K562 (cell line): ENCODE measurements around the gene ATP5F1D. TPM values are rescaled to one million over a fixed set of nuclear protein-coding genes. Genes with fewer than 3 reads are reported as not detected.

Source experiments
- ATAC-seq: fragments of 200-7000 bp; cut with Tn5 transposase; 3 replicates; pipeline ENCODE4 v1.9.1; 2020; ENCODE audit warnings: moderate library complexity
- BruUV-seq: library from RNA; stranded (reverse); fragments of 400-500 nt; replicated peaks from 2 replicates; lab custom pipeline; 2021; lab: Mats Ljungman, UMichigan
- CTCF ChIA-PET: fragments of 300-600 bp; formaldehyde crosslinking; extraction: SDS; loops from one replicate; lab custom pipeline; 2021; ENCODE audit warnings: low intra/inter-chr PET ratio; lab: Yijun Ruan, JAX
- POLR2A ChIA-PET: fragments of 300-600, 350-650 bp; sonication (Branson Sonifier 250); formaldehyde crosslinking; extraction: SDS; loops from one replicate; lab custom pipeline; 2021; ENCODE audit warnings: antibody characterized with exemption, inconsistent platforms; lab: Yijun Ruan, JAX
- DNase-seq, 4 experiments: peaks; one replicate each; pipeline versions ENCODE4 v3.0.0 to v3.0.0-alpha.2; 2011 to 2018; ENCODE audit warnings: low spot score in 3 of 4, mixed read lengths in 3 of 4; ENCODE audit errors: extremely low read depth in 1 of 4
- FAIRE-seq: peaks from 2 replicates; lab custom pipeline; 2011; peaks lifted over from hg19 to GRCh38; lab: Jason Lieb, UNC
- H2AFZ ChIP-seq: 2 replicates; pipeline ENCODE4 v1.6.0; 2011; ENCODE audit warnings: low read depth, low read length, control low read depth, inconsistent platforms
- H3K27ac ChIP-seq: fragments of 200-600 bp; 3 replicates; pipeline ENCODE4 v1.8.0; 2011; ENCODE audit warnings: low read depth, mild to moderate bottlenecking, control low read depth, inconsistent platforms, low read length, moderate library complexity, mixed read lengths; ENCODE audit errors: extremely low read depth
- H3K27me3 ChIP-seq, 2 experiments: fragments of 300-600 bp in 1 of 2; 2 replicates in 1 of 2; 3 replicates in 1 of 2; pipeline versions ENCODE4 v1.6.0 to v1.8.0; 2011; ENCODE audit warnings: inconsistent platforms in 2 of 2, low read length in 2 of 2, mild to moderate bottlenecking in 1 of 2, mixed read lengths in 1 of 2, moderate library complexity in 1 of 2; ENCODE audit not compliant: control insufficient read depth in 2 of 2, insufficient read depth in 2 of 2
- H3K36me3 ChIP-seq: fragments of 300-600 bp; 3 replicates; pipeline ENCODE4 v1.8.0; 2011; ENCODE audit warnings: mild to moderate bottlenecking, low read length, inconsistent platforms; ENCODE audit not compliant: control insufficient read depth, insufficient read depth
- H3K4me1 ChIP-seq, 2 experiments: fragments of 200-600 bp in 1 of 2; replicated peaks in 1 of 2; 2 replicates in 1 of 2; 3 replicates in 1 of 2; pipeline versions ENCODE4 v1.5.1 to v1.8.0; 2011; ENCODE audit warnings: inconsistent platforms in 2 of 2, low read length in 2 of 2, mild to moderate bottlenecking in 1 of 2, mixed read lengths in 1 of 2, moderate library complexity in 1 of 2; ENCODE audit not compliant: control insufficient read depth in 2 of 2, insufficient read depth in 2 of 2
- H3K4me2 ChIP-seq: 2 replicates; pipeline ENCODE4 v1.6.1; 2011; ENCODE audit warnings: low read length, control low read depth, inconsistent platforms, mixed read lengths; ENCODE audit not compliant: insufficient read depth
- H3K4me3 ChIP-seq: fragments of 200-600 bp; sonication (generic), shearing (Covaris generic); 2 replicates; pipeline ENCODE4 v1.5.1; 2016; ENCODE audit warnings: control low read depth, inconsistent platforms
- H3K79me2 ChIP-seq: fragments of 200-600 bp; 3 replicates; pipeline ENCODE4 v1.8.0; 2011; ENCODE audit warnings: low read length, inconsistent platforms; ENCODE audit not compliant: control insufficient read depth, insufficient read depth
- H3K9ac ChIP-seq, 2 experiments: 2 replicates each; pipeline versions ENCODE4 v1.6.0 to v1.6.1; 2011; ENCODE audit warnings: low read depth in 2 of 2, low read length in 2 of 2, control low read depth in 1 of 2, inconsistent platforms in 1 of 2, mild to moderate bottlenecking in 1 of 2, mixed read lengths in 1 of 2; ENCODE audit not compliant: insufficient read depth in 1 of 2
- H3K9me1 ChIP-seq: one replicate; pipeline ENCODE4 v1.6.0; 2011; ENCODE audit warnings: inconsistent platforms, mild to moderate bottlenecking, low read length, moderate library complexity; ENCODE audit not compliant: control insufficient read depth, insufficient read depth
- H3K9me3 ChIP-seq: replicated peaks from 2 replicates; pipeline ENCODE4 v1.5.1; 2011; ENCODE audit warnings: low read depth, low read length, inconsistent platforms; ENCODE audit not compliant: control insufficient read depth, insufficient read depth
- H4K20me1 ChIP-seq: replicated peaks from 2 replicates; pipeline ENCODE4 v1.6.1; 2011; ENCODE audit warnings: low read length, inconsistent platforms, mixed read lengths; ENCODE audit not compliant: control insufficient read depth, insufficient read depth
- CEBPB ChIP-seq: fragments of 450-650 bp; IDR thresholded peaks from 2 replicates; pipeline ENCODE4 v1.6.1; 2016; ENCODE audit warnings: missing genetic modification characterization, missing compliant biosample characterization
- CREM ChIP-seq: IDR thresholded peaks from 2 replicates; pipeline ENCODE4 v1.6.1; 2014; ENCODE audit warnings: antibody characterized with exemption, low read depth
- GATAD2A ChIP-seq: fragments of 450-650 bp; IDR thresholded peaks from 2 replicates; pipeline ENCODE4 v1.6.1; 2017
- HCFC1 ChIP-seq: IDR thresholded peaks from 2 replicates; pipeline ENCODE4 v1.6.1; 2012; ENCODE audit warnings: low read depth, low read length, improper control_type of control experiment
- L3MBTL2 ChIP-seq: fragments of 450-650 bp; IDR thresholded peaks from 2 replicates; pipeline ENCODE4 v1.6.1; 2016; ENCODE audit warnings: mild to moderate bottlenecking, moderate library complexity
- LCOR ChIP-seq: sonication (generic); formaldehyde crosslinking; IDR thresholded peaks from 2 replicates; pipeline ENCODE4 v1.8.0; 2022; ENCODE audit warnings: mild to moderate bottlenecking, missing genetic modification reagents
- NFIC ChIP-seq: fragments of 450-650 bp; IDR thresholded peaks from 2 replicates; pipeline ENCODE4 v1.6.1; 2017; ENCODE audit warnings: mild to moderate bottlenecking, inconsistent platforms
- POLR2G ChIP-seq: fragments of 200-400 bp; formaldehyde crosslinking; IDR thresholded peaks from 2 replicates; pipeline ENCODE4 v1.6.1; 2017; ENCODE audit warnings: low read depth, mild to moderate bottlenecking, antibody characterized with exemption, low read length, moderate library complexity
- RB1 ChIP-seq: fragments of 450-650 bp; IDR thresholded peaks from 2 replicates; pipeline ENCODE4 v1.6.1; 2017; ENCODE audit warnings: low read depth, mild to moderate bottlenecking
- SMARCE1 ChIP-seq: fragments of 450-650 bp; IDR thresholded peaks from 2 replicates; pipeline ENCODE4 v1.7.1; 2016; ENCODE audit warnings: mild to moderate bottlenecking
- VEZF1 ChIP-seq: fragments of 200-800 bp; sonication (Bioruptor generic); IDR thresholded peaks from 2 replicates; pipeline ENCODE4 v1.6.1; 2017; ENCODE audit warnings: missing genetic modification characterization, missing compliant biosample characterization
- XRCC5 ChIP-seq: fragments of 200-400 bp; formaldehyde crosslinking; IDR thresholded peaks from 2 replicates; pipeline ENCODE4 v1.6.1; 2017; ENCODE audit warnings: low read depth, mild to moderate bottlenecking, low read length
- ZBTB17 ChIP-seq: fragments of 450-650 bp; formaldehyde crosslinking; IDR thresholded peaks from 2 replicates; pipeline ENCODE4 v1.4.0; 2020; ENCODE audit warnings: mild to moderate bottlenecking
- ZMIZ1 ChIP-seq, 2 experiments: fragments of 150-350 bp in 1 of 2; IDR thresholded peaks; 2 replicates each; pipeline ENCODE4 v1.6.1; 2012 to 2016; ENCODE audit warnings: low read depth in 2 of 2, low read length in 2 of 2, mild to moderate bottlenecking in 1 of 2, moderate library complexity in 1 of 2
- ZNF263 ChIP-seq: sonication (generic); formaldehyde crosslinking; IDR thresholded peaks from 2 replicates; pipeline ENCODE4 v1.8.0; 2022; ENCODE audit warnings: mild to moderate bottlenecking, missing genetic modification reagents, borderline replicate concordance
- WGBS: fragments of 100-300 bp; shearing (Covaris generic); methylation state at CpG from one replicate; pipeline ENCODE4 v1.1.6; 2016; ENCODE audit warnings: low coverage, mixed read lengths; ENCODE audit not compliant: insufficient coverage; ENCODE audit errors: missing lambda C conversion rate; 5-methylcytosine and 5-hydroxymethylcytosine counted together
- in situ Hi-C: fragments of 300-500 bp; cut with MboI; formaldehyde crosslinking; loops from 4 replicates; pipeline ENCODE4 v1.15.0; 2018; ENCODE audit warnings: inconsistent platforms, mixed read lengths
- intact Hi-C: fragments of 100-400 bp; cut with micrococcal nuclease; formaldehyde crosslinking; loops from 2 replicates; pipeline ENCODE4 v1.14.2; 2022
- polyA plus RNA-seq, 8 experiments: library from polyadenylated mRNA; depleted of rRNA in 4 of 8; stranded (reverse) in 5 of 8; unstranded in 3 of 8; fragments of >200 nt; fragmentation: Nextera tagmentation in 2 of 8; fragmentation: Illumina TruSeq in 1 of 8; extraction: Ambion mirVana in 2 of 8; extraction: Trizol in 1 of 8; gene quantifications; 2 replicates each; pipeline versions ENCODE4 v1.2.1 to v1.2.3, GENCODE V29; 2011 to 2014; ENCODE audit warnings: inconsistent platforms in 1 of 8, missing spikeins in 1 of 8
- total RNA-seq, 7 experiments: library from RNA; depleted of rRNA in 6 of 7; stranded (reverse); fragments of >200 nt in 6 of 7; fragmentation: Illumina TruSeq in 2 of 7; extraction: Trizol in 2 of 7; gene quantifications; 2 replicates each; pipeline versions ENCODE4 v1.2.1 to v1.2.3, GENCODE V29; 2011 to 2021; ENCODE audit warnings: low replicate concordance in 1 of 7

The ATP5F1D gene
- total and polyA plus RNA-seq, 9 of the 15 experiments (the other 6 are each of a cell fraction or from before 2014, with no cell fraction given): 3.9 to 409 (median 36.8) TPM

DNA sequence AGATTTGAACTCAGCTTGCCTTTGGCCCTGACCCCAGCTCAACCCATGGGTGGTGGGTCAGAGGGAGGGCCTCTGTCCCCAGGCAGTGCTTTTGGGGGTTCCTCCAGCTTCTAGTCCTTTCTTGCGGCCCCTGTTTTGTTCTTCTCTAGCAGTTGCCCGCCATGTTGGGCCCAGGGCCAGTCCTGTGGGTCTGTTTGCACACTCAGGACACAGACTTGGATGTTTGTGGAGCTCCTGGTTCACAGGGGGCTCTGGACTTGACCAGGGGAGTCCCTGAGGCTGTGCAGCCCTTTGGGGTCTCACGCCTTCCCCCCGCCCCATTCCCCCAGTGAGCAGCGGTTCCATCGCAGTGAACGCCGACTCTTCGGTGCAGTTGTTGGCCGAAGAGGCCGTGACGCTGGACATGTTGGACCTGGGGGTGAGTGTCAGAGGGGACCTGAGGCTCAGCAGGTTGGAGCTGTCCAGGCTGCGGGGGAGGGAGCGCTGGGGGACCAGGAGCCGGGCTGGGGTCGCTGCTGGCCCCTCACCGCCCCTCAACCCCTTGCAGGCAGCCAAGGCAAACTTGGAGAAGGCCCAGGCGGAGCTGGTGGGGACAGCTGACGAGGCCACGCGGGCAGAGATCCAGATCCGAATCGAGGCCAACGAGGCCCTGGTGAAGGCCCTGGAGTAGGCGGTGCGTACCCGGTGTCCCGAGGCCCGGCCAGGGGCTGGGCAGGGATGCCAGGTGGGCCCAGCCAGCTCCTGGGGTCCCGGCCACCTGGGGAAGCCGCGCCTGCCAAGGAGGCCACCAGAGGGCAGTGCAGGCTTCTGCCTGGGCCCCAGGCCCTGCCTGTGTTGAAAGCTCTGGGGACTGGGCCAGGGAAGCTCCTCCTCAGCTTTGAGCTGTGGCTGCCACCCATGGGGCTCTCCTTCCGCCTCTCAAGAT is 2.5 kb downstream of the ATP5F1D start:
- in situ Hi-C loops: loop anchor here (5.0 to 25.0 kb wide), 2 partner anchors 322 to 482 kb away; partner anchors contain the start of gene MISP
- H3K27me3 ChIP-seq: no peaks in the 10 kb centered on the region
- FAIRE-seq: peak; percentile 73
- peaks cover 44% of the 10 kb centered on the region for H3K79me2 ChIP-seq
- H3K36me3 ChIP-seq: peaks cover 42% of the 10 kb centered on the region; the same call in 2 of the 3 replicates
- ChIA-PET POLR2A (interaction anchor here (0.5 to 5.6 kb wide), 12 partner anchors 9 to 287 kb away, joined by 3 to 90 read pairs (median 4); partner anchors contain the start of genes CIRBP and NDUFS7), CTCF (interaction anchor here (0.6 to 4.5 kb wide), 2 partner anchors 23 to 128 kb away, joined by 3 to 51 read pairs; no protein-coding TSS in a partner anchor)
- H3K4me1 ChIP-seq: peaks cover 56 to 98% of the 10 kb centered on the region in 2 experiments
- H3K9ac ChIP-seq: peak overlapping the region; percentile 50 to 98
- H3K4me3 ChIP-seq: peak overlapping the region; percentile 100
- intact Hi-C loops: loop anchor here (1.0 to 5.0 kb wide), 2 partner anchors 22 to 382 kb away; no protein-coding TSS in a partner anchor
- ATAC-seq: peak; percentile 55
- no peaks in the 10 kb centered on the region for H3K9me3 ChIP-seq
- H3K4me2 ChIP-seq: peak overlapping the region; percentile 96
- WGBS: 19% methylated on average over 23 of the region's 33 CpGs
- peak overlapping the region; percentile 69 for H3K27ac ChIP-seq
- peaks cover 4% of the 10 kb centered on the region for H3K9me1 ChIP-seq
- DNase-seq: peak in 2 of 4 experiments; percentile 78 to 90
- H2AFZ ChIP-seq: no peak overlapping the region
- 0 out of 2 replicates have a peak, but pooled peaks cover 5% of the 10 kb centered on the region for H4K20me1 ChIP-seq
- BruUV-seq: no TSS peak
- peak; percentile 47 for TF ChIP-seq POLR2G
- peak; percentile 77 for TF ChIP-seq CEBPB (tag)
- peak; percentile 58 for TF ChIP-seq L3MBTL2
- peak; percentile 70 for TF ChIP-seq ZNF263 (CRISPR knock-in tag)
- TF ChIP-seq ZMIZ1 (IDR thresholded peaks at IDR 0.05; ENCODE audit: low read depth in 2 of 2, low read length in 2 of 2): 0 out of 4 replicates have a peak, but pooled peaks of 1 of the 2 experiments have one; percentile 49
- peak; percentile 16; the same call in 1 of the 2 replicates for TF ChIP-seq VEZF1 (CRISPR knock-in tag)
- no peak for TF ChIP-seq SMARCE1
- no peak for TF ChIP-seq LCOR (CRISPR knock-in tag)
- TF ChIP-seq ZBTB17 (CRISPR knock-in tag): 0 out of 2 replicates have a peak, but pooled peaks have one; percentile 21
- 0 out of 2 replicates have a peak, but pooled peaks have one; percentile 29 for TF ChIP-seq GATAD2A
- peak; percentile 33; the same call in 1 of the 2 replicates for TF ChIP-seq CREM
- TF ChIP-seq HCFC1: peak; percentile 22; the same call in 1 of the 2 replicates
- peak; percentile 66 for TF ChIP-seq NFIC
- peak; percentile 81 for TF ChIP-seq RB1
- peak; percentile 29; the same call in 1 of the 2 replicates for TF ChIP-seq XRCC5
